ENCODE data around the gene DNAH2. TPM values are rescaled to one million over a fixed set of nuclear protein-coding genes. Genes with fewer than 3 reads are reported as not detected.

DNAH2 gene
- total and polyA plus RNA-seq, 2 donors (not counting 3 experiments of a cell fraction or from before 2014, with no cell fraction given): 0.10 to 0.11 TPM

DNA sequence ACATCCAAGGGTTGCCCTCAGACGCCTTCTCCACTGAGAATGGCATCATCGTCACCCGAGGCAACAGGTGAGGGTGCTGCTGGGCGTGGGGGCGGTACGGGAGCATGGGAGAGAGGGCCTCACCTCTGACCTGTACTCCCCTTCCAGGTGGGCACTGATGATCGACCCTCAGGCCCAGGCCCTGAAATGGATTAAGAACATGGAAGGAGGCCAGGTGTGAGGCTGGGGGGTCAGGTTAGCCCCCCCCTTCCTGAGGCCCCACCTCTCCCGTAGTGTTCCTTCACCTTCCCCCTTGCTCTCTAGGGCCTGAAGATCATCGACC is 100.1 kb downstream of the DNAH2 start:
- DNase-seq (ENCODE audit: low read depth, low spot score) (no peak), FAIRE-seq (no peak)
- Histone ChIP-seq H3K79me2 (ENCODE audit: control insufficient read depth, insufficient read depth, low read length) (no peaks in the 10 kb centered on the region), H3K4me2 (ENCODE audit: insufficient read depth, low read length) (no peak overlapping the region), H3K27ac (ENCODE audit: insufficient read depth, low read depth, low read length) (no peak overlapping the region), H3K9me3 (replicated peaks; ENCODE audit: control insufficient read depth, insufficient read depth, low read length) (no peaks in the 10 kb centered on the region), H3K36me3 (ENCODE audit: control insufficient read depth in 2 of 2, extremely low read depth in 1 of 2, insufficient read depth in 2 of 2, low read length in 2 of 2) (no peaks in the 10 kb centered on the region), H3K4me3 (replicated peaks in 1 of 3; ENCODE audit: insufficient read depth in 1 of 3, low read depth in 1 of 3, low read length in 3 of 3) (no peak overlapping the region), H4K20me1 (replicated peaks; ENCODE audit: control insufficient read depth, extremely low read depth, insufficient read depth, low read length) (no peaks in the 10 kb centered on the region), H3K9ac (replicated peaks; ENCODE audit: extremely low read depth, insufficient read depth, low read length) (no peak overlapping the region), H3K27me3 (ENCODE audit: control insufficient read depth in 2 of 2, insufficient read depth in 2 of 2, low read length in 2 of 2) (peaks cover 9 to 13% of the 10 kb centered on the region in 2 experiments), H3K4me1 (ENCODE audit: control insufficient read depth, extremely low read depth, insufficient read depth, low read length) (no peaks in the 10 kb centered on the region), H2AFZ (ENCODE audit: low read depth, low read length) (no peak overlapping the region), H3K9me1 (replicated peaks; ENCODE audit: control insufficient read depth, extremely low read depth, insufficient read depth, low read length) (no peaks in the 10 kb centered on the region)
- no TSS peak for BruUV-seq (replicated peaks)
- TF ChIP-seq POLR2A (IDR thresholded peaks at IDR 0.05; ENCODE audit: low read depth, low read length): no peak
- TF ChIP-seq, protein P1, sequence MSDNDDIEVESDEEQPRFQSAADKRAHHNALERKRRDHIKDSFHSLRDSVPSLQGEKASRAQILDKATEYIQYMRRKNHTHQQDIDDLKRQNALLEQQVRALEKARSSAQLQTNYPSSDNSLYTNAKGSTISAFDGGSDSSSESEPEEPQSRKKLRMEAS (IDR thresholded peaks at IDR 0.05; ENCODE audit: insufficient read depth, insufficient read length): no peak
- TF ChIP-seq JUN (IDR thresholded peaks at IDR 0.05; ENCODE audit: borderline replicate concordance, insufficient read depth, insufficient read length, low read depth): no peak
- TF ChIP-seq GATA2 (IDR thresholded peaks at IDR 0.05; ENCODE audit: insufficient read depth, insufficient read length, low read depth, low read length): no peak
- TF ChIP-seq FOS (IDR thresholded peaks at IDR 0.05; ENCODE audit: borderline replicate concordance, insufficient read depth, low read length): no peak
- TF ChIP-seq MYC (IDR thresholded peaks at IDR 0.05; ENCODE audit: low read depth, low read length): no peak
- TF ChIP-seq, protein P2, sequence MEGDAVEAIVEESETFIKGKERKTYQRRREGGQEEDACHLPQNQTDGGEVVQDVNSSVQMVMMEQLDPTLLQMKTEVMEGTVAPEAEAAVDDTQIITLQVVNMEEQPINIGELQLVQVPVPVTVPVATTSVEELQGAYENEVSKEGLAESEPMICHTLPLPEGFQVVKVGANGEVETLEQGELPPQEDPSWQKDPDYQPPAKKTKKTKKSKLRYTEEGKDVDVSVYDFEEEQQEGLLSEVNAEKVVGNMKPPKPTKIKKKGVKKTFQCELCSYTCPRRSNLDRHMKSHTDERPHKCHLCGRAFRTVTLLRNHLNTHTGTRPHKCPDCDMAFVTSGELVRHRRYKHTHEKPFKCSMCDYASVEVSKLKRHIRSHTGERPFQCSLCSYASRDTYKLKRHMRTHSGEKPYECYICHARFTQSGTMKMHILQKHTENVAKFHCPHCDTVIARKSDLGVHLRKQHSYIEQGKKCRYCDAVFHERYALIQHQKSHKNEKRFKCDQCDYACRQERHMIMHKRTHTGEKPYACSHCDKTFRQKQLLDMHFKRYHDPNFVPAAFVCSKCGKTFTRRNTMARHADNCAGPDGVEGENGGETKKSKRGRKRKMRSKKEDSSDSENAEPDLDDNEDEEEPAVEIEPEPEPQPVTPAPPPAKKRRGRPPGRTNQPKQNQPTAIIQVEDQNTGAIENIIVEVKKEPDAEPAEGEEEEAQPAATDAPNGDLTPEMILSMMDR (IDR thresholded peaks at IDR 0.05; ENCODE audit: extremely low read depth in 1 of 2, insufficient read depth in 1 of 2, low read depth in 1 of 2, low read length in 2 of 2): no peak
- TF ChIP-seq POLR2AphosphoS5 (IDR thresholded peaks at IDR 0.05; ENCODE audit: insufficient read depth, low read depth, low read length): no peak
- TF ChIP-seq EZH2 (IDR thresholded peaks at IDR 0.05; ENCODE audit: borderline replicate concordance, low read depth, low read length, severe bottlenecking): no peak
- intact Hi-C loops (cut with micrococcal nuclease) (no loop called here), dilution Hi-C loops (cut with MboI; ENCODE audit: extremely low pct_ligation_motif_present, low sequenced_read_pairs) (no loop called here)
- ChIA-PET CTCF (interaction anchor here (1.1 kb wide), 1 partner anchor 243 kb away, joined by 3 read pairs; no protein-coding TSS in a partner anchor), POLR2A (no interaction called here)
